Measurements from ENCODE around the gene C19orf73. TPM values are rescaled to one million over a fixed set of nuclear protein-coding genes. Genes with fewer than 3 reads are reported as not detected.

C19orf73 gene
- total RNA-seq, 3 donors from 2014 or later (not counting 1 experiment from before 2014, with no cell fraction given): 2.3 to 2.7 (median 2.7) TPM

- no peak overlapping the region for H3K4me3 ChIP-seq (ENCODE audit: low read length)
- Mint-ChIP-seq H3K4me3 (no peak overlapping the region), H3K4me1 (no peaks in the 10 kb centered on the region), H3K36me3 (no peaks in the 10 kb centered on the region), H3K27me3 (ENCODE audit: low read depth in 2 of 2) (peaks cover 9 to 13% of the 10 kb centered on the region in 2 donors), H3K9me3 (no peaks in the 10 kb centered on the region), H3K27ac (no peak overlapping the region)
- H3K36me3 ChIP-seq (ENCODE audit: control insufficient read depth, insufficient read depth, low read length): no peaks in the 10 kb centered on the region
- H3K27me3 ChIP-seq (ENCODE audit: control insufficient read depth, insufficient read depth, low read length): no peaks in the 10 kb centered on the region
- no peaks in the 10 kb centered on the region for H3K4me1 ChIP-seq (ENCODE audit: control insufficient read depth, insufficient read depth, low read length)
- no peak overlapping the region for H3K27ac ChIP-seq (ENCODE audit: low read length)
- WGBS (ENCODE audit: insufficient coverage): 90% methylated on average over 30 of the region's 30 CpGs
- no peak for TF ChIP-seq CTCF (IDR thresholded peaks at IDR 0.05)
- no peaks in the 10 kb centered on the region for H3K9me3 ChIP-seq (ENCODE audit: control insufficient read depth, insufficient read depth, low read length)
- ATAC-seq (no peak), DNase-seq (no peak)
- intact Hi-C loops (cut with micrococcal nuclease): no loop called here
Measured at GRCh38 chr19:49165865-49166301, 46.9 kb upstream of the C19orf73 start.

GRCh38 chr19:49165111-49165750 lies 46.3 kb upstream of the C19orf73 start:
- intact Hi-C loops (cut with micrococcal nuclease): no loop called here
- peaks cover 15 to 19% of the 10 kb centered on the region in 2 donors for H3K27me3 Mint-ChIP-seq (ENCODE audit: low read depth in 2 of 2)
- H3K36me3 Mint-ChIP-seq: no peaks in the 10 kb centered on the region
- H3K27ac Mint-ChIP-seq: no peak overlapping the region
- ATAC-seq (no peak), DNase-seq (no peak)
- no peaks in the 10 kb centered on the region for H3K36me3 ChIP-seq (ENCODE audit: control insufficient read depth, insufficient read depth, low read length)
- H3K9me3 ChIP-seq (ENCODE audit: control insufficient read depth, insufficient read depth, low read length): no peaks in the 10 kb centered on the region
- TF ChIP-seq CTCF (IDR thresholded peaks at IDR 0.05): no peak
- H3K9me3 Mint-ChIP-seq: no peaks in the 10 kb centered on the region
- no peak overlapping the region for H3K4me3 Mint-ChIP-seq
- H3K27me3 ChIP-seq (ENCODE audit: control insufficient read depth, insufficient read depth, low read length): no peaks in the 10 kb centered on the region
- no peak overlapping the region for H3K27ac ChIP-seq (ENCODE audit: low read length)
- no peak overlapping the region for H3K4me3 ChIP-seq (ENCODE audit: low read length)
- no peaks in the 10 kb centered on the region for H3K4me1 Mint-ChIP-seq
- 87% methylated on average over 24 of the region's 24 CpGs for WGBS (ENCODE audit: insufficient coverage)
- no peaks in the 10 kb centered on the region for H3K4me1 ChIP-seq (ENCODE audit: control insufficient read depth, insufficient read depth, low read length)

GRCh38 chr19:49161987-49162386 lies 43.0 kb upstream of the C19orf73 start:
- 67% methylated on average over 4 of the region's 4 CpGs for WGBS (ENCODE audit: insufficient coverage)
- Mint-ChIP-seq H3K27ac (no peak overlapping the region), H3K9me3 (no peaks in the 10 kb centered on the region), H3K4me1 (peaks cover 7% of the 10 kb centered on the region in 2 donors), H3K27me3 (ENCODE audit: low read depth in 2 of 2) (peaks cover 33 to 34% of the 10 kb centered on the region in 2 donors), H3K36me3 (peaks cover 7% of the 10 kb centered on the region), H3K4me3 (no peak overlapping the region)
- Histone ChIP-seq H3K4me3 (ENCODE audit: low read length) (no peak overlapping the region), H3K36me3 (ENCODE audit: control insufficient read depth, insufficient read depth, low read length) (no peaks in the 10 kb centered on the region), H3K27me3 (ENCODE audit: control insufficient read depth, insufficient read depth, low read length) (peaks cover 9% of the 10 kb centered on the region), H3K27ac (ENCODE audit: low read length) (no peak overlapping the region), H3K4me1 (ENCODE audit: control insufficient read depth, insufficient read depth, low read length) (peaks cover 8% of the 10 kb centered on the region), H3K9me3 (ENCODE audit: control insufficient read depth, insufficient read depth, low read length) (no peaks in the 10 kb centered on the region)
- no peak for ATAC-seq
- TF ChIP-seq CTCF (IDR thresholded peaks at IDR 0.05): no peak
- intact Hi-C loops (cut with micrococcal nuclease): no loop called here
- DNase-seq: no peak

All from natural killer cell (primary cell).